ENCODE data around the gene FXYD6. TPM values are rescaled to one million over a fixed set of nuclear protein-coding genes. Genes with fewer than 3 reads are reported as not detected.

Gene FXYD6
- total RNA-seq, 4 donors from 2014 or later: 7.6 to 20.0 (median 13.9) TPM

GRCh38 chr11:117908959-117909610, 32.6 kb upstream of the FXYD6 start:
- TF ChIP-seq CTCF (IDR thresholded peaks at IDR 0.05; ENCODE audit: low read depth): no peak

- no peak for TF ChIP-seq CTCF (IDR thresholded peaks at IDR 0.05; ENCODE audit: low read depth)
Observed at GRCh38 chr11:117908109-117908895, 31.8 kb upstream of the FXYD6 start.

- TF ChIP-seq CTCF (IDR thresholded peaks at IDR 0.05; ENCODE audit: low read depth): no peak
Observed at GRCh38 chr11:117907276-117908108, 31.0 kb upstream of the FXYD6 start.

- TF ChIP-seq CTCF (IDR thresholded peaks at IDR 0.05; ENCODE audit: low read depth): no peak
Observed at GRCh38 chr11:117906710-117907109, 30.3 kb upstream of the FXYD6 start.

GRCh38 chr11:117906126-117906525, 29.7 kb upstream of the FXYD6 start:
- no peak for TF ChIP-seq CTCF (IDR thresholded peaks at IDR 0.05; ENCODE audit: low read depth)

GRCh38 chr11:117905524-117905923, 29.1 kb upstream of the FXYD6 start:
- no peak for TF ChIP-seq CTCF (IDR thresholded peaks at IDR 0.05; ENCODE audit: low read depth)

Data from subcutaneous adipose tissue (tissue), 4 donors.